ENCODE measurements around the gene TMEM131.

- no peak for TF ChIP-seq EZH2 (IDR thresholded peaks at IDR 0.05; ENCODE audit: borderline replicate concordance, low read depth, low read length, severe bottlenecking)
- TF ChIP-seq, protein P1, sequence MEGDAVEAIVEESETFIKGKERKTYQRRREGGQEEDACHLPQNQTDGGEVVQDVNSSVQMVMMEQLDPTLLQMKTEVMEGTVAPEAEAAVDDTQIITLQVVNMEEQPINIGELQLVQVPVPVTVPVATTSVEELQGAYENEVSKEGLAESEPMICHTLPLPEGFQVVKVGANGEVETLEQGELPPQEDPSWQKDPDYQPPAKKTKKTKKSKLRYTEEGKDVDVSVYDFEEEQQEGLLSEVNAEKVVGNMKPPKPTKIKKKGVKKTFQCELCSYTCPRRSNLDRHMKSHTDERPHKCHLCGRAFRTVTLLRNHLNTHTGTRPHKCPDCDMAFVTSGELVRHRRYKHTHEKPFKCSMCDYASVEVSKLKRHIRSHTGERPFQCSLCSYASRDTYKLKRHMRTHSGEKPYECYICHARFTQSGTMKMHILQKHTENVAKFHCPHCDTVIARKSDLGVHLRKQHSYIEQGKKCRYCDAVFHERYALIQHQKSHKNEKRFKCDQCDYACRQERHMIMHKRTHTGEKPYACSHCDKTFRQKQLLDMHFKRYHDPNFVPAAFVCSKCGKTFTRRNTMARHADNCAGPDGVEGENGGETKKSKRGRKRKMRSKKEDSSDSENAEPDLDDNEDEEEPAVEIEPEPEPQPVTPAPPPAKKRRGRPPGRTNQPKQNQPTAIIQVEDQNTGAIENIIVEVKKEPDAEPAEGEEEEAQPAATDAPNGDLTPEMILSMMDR (IDR thresholded peaks at IDR 0.05; ENCODE audit: borderline replicate concordance, extremely low read depth, low read length, poor library complexity, severe bottlenecking), result no peak
Observed at GRCh38 chr2:97953853-97954252, 41.9 kb downstream of the TMEM131 start.

Data from DND-41 (cell line).